ENCODE results near the gene COPG1. TPM values are rescaled to one million over a fixed set of nuclear protein-coding genes. Genes with fewer than 3 reads are reported as not detected.

The COPG1 gene
- total RNA-seq, 1 donor from 2014 or later, result 137 TPM

DNA sequence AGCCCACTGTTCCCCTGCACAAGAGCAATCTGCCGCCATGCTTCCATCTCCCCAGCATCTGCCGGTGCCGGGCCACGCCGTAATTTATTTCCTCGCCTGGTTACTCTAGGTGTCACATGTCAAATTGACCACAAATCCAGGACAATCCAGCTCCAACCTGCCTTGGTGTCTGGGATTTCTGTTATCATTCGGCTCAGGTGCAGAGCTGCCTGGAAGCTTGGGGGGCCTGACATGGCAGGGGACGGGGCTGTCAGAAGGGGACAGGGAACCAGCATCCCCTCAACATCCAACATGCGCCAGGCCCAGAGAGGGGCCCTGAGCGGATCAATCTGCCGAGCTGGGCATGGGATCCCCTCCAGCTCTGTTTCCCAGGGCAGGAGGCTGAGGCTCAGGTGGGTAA is 77.2 kb downstream of the COPG1 start:
- no peak for DNase-seq (ENCODE audit: low spot score in 2 of 2)
- no peak for FAIRE-seq

Small RNA genes lying within 50 kb of the gene (small RNA-seq; reads per million reads assigned to genes)
- gene MIR6826 (not detected), gene RPS27P12 (not detected)

Other genes with a start within 250 kb of the COPG1 start
- 0.41 TPM for gene EFCC1, start 248.3 kb upstream of the COPG1 start, total RNA-seq
- not detected for gene GP9, start 188.8 kb upstream of the COPG1 start, total RNA-seq
- 2.0 TPM for gene RAB43, start 127.8 kb upstream of the COPG1 start, total RNA-seq
- gene ISY1, start 88.5 kb upstream of the COPG1 start, total RNA-seq, result 13.9 TPM
- gene CNBP, start 65.7 kb upstream of the COPG1 start, total RNA-seq, result 169 TPM
- gene HMCES, start 29.3 kb downstream of the COPG1 start, total RNA-seq, result 21.6 TPM
- gene EFCAB12, start 179.0 kb downstream of the COPG1 start, total RNA-seq, result 0.41 TPM
- gene MBD4, start 190.3 kb downstream of the COPG1 start, total RNA-seq, result 24.5 TPM
- gene IFT122, start 190.6 kb downstream of the COPG1 start, total RNA-seq, result 30.2 TPM

Data from frontal cortex (tissue), 4 donors.